Stimulated activated CD8-positive, alpha-beta memory T cell treated with anti-CD3 and anti-CD28 coated beads, Interleukin-4, amount 100 ng/mL, for 24 hours (primary cell): ENCODE data around the gene HSPA1B.
A peak's percentile ranks its signal among the peaks of the same experiment; 100 is the strongest.
"Not testable (repeated sequence)": the region's sequence is repeated elsewhere in the genome, so short reads cannot be mapped to it uniquely, and the experiment has no call there.

Source experiments
- DNase-seq: peaks from one replicate; pipeline ENCODE4 v3.0.0-alpha.2; 2020; ENCODE audit warnings: low read depth

HSPA1B gene

DNA sequence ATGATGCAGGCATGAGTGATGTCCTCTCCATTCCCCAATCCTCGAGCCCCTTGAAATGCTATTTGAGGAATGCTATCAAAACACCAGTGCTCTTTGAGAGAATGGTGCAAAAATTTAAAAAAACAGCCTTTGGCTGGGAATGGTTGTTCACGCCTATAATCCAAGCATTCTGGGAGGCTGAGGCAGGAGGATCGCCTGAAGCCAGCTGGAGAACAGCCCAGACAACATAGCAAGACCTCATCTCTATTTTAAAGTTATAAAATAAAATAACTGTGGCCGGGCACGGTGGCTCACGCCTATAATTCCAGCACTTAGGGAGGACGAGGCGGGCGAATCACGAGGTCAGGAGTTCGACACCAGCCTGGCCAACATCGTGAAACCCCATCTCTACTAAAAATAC lies 27.8 kb upstream of the HSPA1B start:
- DNase-seq: no peak

DNA sequence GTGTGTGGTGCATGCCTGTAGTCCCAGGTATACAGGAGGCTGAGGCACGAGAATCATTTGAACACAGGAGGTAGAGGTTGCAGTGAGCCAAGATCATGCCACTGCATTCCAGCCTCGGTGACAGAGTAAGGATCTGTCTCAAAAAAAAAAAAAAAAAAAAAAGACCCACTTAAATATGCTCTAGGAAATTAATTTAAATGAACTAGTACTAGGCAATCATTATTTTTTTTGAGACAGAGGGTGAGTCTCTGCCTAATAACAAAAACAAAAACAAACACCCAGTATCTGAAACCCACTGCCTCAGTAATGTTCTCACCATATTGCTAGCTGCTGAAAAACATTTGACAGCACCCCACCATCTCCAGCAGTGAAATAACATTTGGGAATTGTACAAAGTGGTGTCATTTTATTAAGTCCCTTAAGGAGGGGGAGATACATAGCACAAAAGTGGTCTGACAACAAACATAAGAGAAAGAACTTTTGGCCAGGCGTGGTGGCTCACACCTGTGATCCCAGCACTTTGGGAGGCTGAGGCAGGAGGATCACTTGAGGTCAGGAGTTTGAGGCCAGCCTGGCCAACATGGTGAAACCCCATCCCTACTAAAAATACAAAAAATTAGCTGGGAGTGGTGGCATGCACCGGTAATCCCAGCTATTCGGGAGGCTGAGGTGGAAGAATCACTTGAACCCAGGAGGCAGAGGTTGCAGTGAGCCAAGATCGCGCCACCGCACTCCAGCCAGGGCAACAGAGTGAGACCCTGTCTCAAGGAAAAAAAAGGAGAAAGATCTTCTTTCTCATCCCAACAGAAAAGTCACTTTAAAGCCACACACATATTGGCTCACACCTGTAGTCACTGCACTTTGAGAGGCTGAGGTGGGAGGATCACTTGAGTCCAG lies 26.3 kb upstream of the HSPA1B start:
- not testable (repeated sequence) for DNase-seq

DNA sequence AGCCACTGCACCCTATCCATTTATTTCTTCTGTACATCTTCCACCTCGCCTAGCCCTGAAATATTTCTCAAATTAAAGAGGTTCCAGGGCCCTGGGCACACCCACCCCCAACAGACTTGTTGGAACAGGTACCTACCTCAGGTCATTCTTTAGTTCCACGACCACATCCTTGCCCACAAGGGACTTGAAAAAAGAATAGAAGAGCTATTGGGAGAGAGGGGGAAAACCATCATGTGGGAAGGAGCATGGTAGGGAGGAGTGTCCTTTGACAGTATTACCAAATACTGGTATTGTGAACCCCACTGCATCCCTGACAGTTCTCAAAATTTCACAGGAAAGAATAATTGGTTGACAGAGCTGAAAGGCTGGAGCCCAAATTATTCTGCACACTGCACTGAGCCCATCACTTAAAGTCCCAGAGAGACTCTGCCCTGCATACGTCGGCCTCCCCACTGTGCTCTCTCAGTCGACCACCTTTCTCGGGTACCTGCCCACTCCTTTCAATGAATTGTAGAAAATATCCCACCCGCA lies 21.5 kb upstream of the HSPA1B start:
- DNase-seq: no peak

DNA sequence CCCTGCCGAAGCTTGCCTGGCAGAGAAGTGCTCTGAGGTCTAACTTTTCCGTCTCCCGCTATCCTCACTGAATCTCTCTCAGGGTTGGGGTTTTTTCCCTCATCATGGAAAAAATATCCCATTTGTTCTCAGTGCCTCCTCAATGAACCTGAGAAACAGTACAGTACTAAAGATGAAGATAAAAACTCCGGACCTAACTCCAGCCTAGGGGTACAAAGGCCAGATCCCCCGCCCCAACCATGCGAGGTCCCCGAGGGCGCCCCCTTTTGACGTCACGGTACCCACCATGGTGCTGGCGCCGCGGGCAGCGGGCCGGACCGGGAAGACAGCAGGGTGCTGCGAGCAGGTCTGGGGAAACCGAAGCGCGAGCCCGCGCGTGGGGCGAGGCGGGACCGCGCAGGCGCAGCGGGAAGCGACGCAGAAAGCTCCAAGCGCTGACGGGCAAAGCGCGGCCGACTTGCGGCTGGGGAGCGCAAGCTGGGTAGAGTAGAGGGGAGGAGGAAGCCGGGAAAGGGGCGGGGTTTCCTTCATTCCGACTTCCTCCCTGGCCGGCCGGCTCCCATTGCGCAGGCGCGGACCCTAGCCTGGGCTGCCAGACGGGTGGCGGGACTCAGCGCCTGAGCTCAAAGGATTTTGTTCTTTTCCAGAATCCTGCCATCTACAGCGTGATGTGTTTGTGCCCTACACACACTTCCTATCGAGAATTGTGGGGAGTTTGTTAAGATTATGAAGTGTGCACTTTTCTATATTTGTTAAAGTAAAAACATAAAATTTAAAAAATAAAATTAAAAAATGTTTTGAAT lies 20.9 kb upstream of the HSPA1B start, which contains the start of gene LSM2:
Gene LSM2 (minus strand): TSS at position 497 of the 803 bp plus-strand sequence. CDS start 209 bp downstream, at position 288.
- DNase-seq: peak; percentile 95

- not testable (repeated sequence) for DNase-seq
Observed at GRCh38 chr6:31808599-31808998, 18.9 kb upstream of the HSPA1B start.

- no peak for DNase-seq
Observed at GRCh38 chr6:31811645-31812044, 15.9 kb upstream of the HSPA1B start.

DNA sequence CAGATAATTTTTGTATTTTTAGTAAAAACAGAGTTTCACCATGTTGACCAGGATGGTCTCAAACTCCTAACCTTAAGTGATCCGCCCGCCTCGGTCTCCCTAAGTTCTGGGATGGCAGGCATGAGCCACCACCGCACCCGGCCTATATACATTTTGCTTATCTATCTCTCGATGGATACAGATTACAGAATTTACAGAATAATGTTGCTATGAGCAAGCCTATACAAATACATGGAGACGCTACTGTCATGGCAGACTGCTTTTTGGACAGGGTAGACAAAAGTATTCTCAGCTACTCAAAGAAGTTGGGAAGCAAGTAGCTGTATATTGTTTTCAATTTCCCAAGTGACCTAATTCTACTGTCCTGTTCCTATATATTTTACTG lies 14.1 kb upstream of the HSPA1B start:
- no peak for DNase-seq

- DNase-seq: peak; percentile 49
Observed at GRCh38 chr6:31814677-31815024, 12.9 kb upstream of the HSPA1B start.

DNA sequence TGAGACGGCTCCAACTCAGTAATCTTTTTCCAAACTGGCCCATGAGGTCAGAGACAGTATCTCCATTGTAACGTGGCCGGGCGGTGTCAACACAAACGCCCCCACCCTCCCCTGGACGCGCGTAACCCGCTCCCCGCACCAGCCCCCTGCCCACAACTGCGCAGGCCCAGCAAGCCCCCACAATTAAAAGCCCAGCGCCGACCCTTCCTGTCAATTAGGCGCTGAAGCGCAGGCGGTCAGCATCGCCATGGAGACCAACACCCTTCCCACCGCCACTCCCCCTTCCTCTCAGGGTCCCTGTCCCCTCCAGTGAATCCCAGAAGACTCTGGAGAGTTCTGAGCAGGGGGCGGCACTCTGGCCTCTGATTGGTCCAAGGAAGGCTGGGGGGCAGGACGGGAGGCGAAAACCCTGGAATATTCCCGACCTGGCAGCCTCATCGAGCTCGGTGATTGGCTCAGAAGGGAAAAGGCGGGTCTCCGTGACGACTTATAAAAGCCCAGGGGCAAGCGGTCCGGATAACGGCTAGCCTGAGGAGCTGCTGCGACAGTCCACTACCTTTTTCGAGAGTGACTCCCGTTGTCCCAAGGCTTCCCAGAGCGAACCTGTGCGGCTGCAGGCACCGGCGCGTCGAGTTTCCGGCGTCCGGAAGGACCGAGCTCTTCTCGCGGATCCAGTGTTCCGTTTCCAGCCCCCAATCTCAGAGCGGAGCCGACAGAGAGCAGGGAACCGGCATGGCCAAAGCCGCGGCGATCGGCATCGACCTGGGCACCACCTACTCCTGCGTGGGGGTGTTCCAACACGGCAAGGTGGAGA lies 12.3 kb upstream of the HSPA1B start, which contains the start of the genes HSPA1A and HSPA1L:
Gene HSPA1A (plus strand): TSS at position 519 of the 814 bp plus-strand sequence. CDS start 214 bp downstream, at position 733.
Gene HSPA1L (minus strand): TSS at position 259 of the 814 bp plus-strand sequence. CDS start 3,311 bp downstream, outside the sequence.
- peak; percentile 45 for DNase-seq

- DNase-seq: not testable (repeated sequence)
Observed at GRCh38 chr6:31817133-31817928, 10.2 kb upstream of the HSPA1B start.

- not testable (repeated sequence) for DNase-seq
Observed at GRCh38 chr6:31817929-31818511, 9.5 kb upstream of the HSPA1B start.

GRCh38 chr6:31819871-31820299 lies 7.7 kb upstream of the HSPA1B start:
- no peak for DNase-seq

GRCh38 chr6:31820399-31820798 lies 7.1 kb upstream of the HSPA1B start:
- DNase-seq: not testable (repeated sequence)

- peak; percentile 56 for DNase-seq
Observed at GRCh38 chr6:31821301-31822035, 6.1 kb upstream of the HSPA1B start.

DNA sequence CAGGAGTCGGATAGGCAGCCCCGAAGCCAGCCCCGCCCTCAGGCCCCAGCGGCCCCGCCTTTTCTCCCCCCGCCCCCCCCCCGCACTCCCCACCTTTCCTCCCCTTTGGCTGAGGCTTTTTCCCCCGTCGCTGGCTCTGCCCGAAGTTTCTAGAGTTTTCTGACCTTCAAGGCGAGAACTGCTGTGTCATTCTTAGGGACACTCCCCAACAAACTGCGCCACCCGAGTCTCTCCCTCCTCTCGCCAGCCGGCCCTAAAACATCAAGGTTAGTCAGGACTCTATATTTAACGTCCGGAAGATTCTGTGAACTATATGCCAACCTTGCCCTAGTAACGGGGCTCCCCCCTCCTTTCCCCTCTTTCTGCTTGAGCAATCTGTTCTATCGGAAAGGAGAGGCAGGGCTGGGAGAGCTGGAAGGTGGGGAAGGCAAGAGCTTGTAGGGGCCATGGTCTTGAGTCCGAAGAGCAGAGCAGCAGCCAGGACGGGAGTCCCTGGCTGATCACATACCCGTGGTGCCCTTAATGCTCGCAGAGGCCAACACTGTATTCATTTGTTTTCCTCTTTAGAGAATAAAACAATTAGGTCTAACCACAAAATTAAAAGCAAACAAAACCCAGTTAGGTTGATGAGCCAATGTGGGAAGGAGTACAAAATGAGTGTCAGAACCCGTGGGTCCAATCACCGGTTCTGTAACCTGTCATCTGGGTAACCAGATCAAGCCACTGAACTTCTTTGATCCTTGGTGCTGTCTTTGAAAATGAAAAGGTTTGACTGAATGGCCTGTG lies 5.3 kb upstream of the HSPA1B start:
- DNase-seq: peak; percentile 50

- DNase-seq: not testable (repeated sequence)
Observed at GRCh38 chr6:31823592-31824196, 3.8 kb upstream of the HSPA1B start.

DNA sequence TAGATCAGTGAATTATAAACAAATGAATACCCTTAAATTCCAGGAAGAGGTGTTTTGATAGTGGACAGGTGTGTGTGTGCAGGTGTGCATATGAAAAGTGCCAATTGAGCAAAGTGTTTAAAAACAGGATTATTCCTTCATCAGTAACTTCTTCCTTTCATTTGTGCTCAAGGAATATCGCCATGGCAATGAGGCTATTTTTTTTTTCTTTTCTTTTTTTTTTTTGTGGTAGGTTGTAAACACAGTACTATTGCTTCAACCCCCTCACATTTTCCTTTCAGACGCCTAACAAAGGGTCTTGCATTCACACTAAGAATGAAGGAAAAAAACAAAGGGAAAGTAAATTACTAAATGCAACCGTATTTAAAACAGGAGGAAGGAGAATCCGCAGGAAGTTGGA lies 2.0 kb upstream of the HSPA1B start:
- no peak for DNase-seq

DNA sequence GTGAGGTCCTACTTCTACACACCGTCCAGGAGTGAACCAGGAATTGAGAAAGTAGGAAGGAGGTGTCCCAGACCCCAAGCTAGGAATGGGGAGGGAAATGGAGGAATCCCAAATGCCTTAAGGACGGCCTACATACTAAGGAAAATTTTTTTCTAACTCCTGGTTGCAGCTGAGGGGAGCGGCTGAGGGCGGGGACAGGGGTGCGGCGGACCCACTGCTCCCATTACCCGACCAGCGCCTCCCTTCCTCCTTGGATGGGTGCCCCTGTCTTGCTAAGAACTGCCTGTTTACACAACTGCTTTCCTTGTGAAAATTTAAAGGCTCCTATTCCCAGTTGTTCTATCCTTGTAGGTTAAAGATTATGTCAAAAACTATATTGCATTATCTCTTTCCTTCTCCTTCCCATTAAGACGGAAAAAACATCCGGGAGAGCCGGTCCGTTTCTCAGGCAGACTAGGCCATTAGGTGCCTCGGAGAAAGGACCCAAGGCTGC lies 699 bp upstream of the HSPA1B start:
- DNase-seq: no peak
